HG02885 (cell line): ENCODE measurements around the gene SHH.

ENCODE experiments used
- ATAC-seq: cut with Tn5 transposase; IDR thresholded peaks from one replicate; pipeline ENCODE4 v1.9.1; 2021; ENCODE audit warnings: mild to moderate bottlenecking; ENCODE audit not compliant: unreplicated experiment, poor library complexity

SHH gene

DNA sequence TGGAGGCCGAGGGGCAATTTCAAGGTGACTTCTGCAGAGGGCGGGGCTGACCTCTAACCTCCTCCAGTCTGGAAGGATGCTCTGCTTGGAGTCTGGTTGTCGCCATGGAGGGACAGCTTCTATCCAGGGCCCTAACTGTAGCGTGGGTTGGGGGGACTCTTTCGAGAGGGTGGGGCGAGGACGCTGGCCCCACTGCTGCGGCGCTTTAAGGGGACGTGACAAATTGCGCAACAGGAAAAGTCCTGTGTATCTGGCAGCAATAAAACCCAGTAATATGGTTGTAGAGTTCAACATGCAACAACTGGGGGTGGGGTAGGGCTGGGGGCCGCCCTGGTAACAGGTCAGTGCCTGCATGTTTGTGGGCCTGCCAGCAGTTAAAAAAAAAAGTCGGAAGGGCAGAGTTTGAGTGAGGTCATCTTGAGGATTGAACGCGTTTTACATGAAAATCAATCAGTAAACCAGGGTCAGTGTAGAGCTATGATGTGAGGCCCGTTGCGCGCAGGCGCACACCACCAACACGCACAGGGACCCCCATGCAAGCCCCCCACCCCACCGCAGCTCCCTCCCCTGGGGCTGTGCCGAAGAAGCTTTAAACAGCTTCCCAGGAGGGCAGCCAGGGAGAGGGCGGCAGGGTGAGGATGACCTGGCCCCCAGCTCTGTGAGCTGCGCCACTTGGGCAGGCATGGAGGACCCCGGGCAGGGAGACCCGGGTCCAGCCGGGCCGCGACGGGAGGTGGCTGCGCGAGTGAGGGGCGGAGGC, 4.3 kb downstream of the SHH start:
- ATAC-seq: no peak

DNA sequence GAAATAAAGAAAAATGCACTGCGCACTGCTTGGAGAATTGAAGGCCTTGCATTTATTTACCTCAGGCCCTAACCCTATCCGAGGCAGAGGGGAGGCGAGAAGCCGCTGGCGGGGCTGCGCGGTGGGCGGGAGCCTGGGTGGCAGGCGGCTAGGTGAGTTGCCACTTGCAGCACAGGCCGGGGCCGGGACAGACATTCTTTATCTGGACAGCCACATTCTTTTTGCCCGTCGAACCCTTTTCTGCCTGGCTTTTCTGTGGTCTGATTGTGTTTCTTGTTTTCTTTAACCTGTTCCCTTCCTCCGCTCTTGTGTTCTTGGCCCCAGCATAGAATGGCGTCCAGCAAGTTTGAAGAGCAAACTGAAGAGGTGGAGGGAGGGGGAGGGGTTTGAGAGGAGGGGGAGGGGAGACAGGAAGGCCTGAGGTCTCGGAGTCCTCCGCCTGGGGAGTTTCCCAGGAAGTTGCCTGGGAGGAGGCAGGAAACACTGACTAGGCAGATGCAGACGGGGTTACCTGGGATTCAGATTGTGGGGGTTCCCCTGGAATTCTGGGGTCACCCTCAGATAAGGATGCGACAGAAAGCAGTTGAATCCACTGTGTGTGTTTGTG, 5.1 kb downstream of the SHH start:
- no peak for ATAC-seq

DNA sequence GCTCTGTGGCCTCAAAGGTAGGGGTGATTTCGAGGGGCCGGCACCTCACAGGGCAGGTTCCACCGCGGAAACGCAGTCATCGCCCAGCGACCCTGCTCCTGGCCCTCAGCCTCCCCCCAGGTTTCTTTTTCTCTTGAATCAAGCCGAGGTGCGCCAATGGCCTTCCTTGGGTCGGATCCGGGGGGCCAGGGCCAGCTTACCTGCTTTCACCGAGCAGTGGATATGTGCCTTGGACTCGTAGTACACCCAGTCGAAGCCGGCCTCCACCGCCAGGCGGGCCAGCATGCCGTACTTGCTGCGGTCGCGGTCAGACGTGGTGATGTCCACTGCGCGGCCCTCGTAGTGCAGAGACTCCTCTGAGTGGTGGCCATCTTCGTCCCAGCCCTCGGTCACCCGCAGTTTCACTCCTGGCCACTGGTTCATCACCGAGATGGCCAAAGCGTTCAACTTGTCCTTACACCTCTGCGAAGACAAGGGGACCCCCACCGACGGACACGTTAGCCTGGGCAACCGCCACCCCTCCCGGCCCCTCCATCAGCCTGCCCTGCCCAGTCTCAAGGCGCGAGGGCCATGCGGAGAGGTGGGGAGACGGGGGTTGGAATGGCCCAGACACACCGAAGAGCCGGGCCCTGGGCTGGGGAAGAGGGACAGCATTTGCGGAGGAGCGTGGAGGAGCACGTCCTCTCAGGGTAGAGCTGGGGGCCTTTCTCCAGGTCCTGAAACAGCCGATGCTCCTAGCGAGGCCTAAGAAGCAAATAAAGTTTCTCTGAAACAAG, 6.0 kb downstream of the SHH start:
- ATAC-seq: no peak

DNA sequence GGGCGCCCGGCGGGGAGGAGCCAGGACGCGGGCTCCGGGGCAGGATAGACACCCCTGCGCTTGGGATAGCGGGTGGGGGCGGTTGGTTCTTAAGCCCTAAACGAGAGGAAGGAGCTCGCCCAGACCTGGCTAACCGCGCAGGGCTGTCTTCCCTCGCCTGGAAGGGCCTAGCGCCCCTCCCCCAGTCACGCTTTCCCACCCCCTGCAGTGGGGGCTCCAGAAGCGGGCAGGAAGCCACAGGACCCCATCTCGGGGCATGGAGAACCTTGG, 6.5 kb downstream of the SHH start:
- no peak for ATAC-seq

DNA sequence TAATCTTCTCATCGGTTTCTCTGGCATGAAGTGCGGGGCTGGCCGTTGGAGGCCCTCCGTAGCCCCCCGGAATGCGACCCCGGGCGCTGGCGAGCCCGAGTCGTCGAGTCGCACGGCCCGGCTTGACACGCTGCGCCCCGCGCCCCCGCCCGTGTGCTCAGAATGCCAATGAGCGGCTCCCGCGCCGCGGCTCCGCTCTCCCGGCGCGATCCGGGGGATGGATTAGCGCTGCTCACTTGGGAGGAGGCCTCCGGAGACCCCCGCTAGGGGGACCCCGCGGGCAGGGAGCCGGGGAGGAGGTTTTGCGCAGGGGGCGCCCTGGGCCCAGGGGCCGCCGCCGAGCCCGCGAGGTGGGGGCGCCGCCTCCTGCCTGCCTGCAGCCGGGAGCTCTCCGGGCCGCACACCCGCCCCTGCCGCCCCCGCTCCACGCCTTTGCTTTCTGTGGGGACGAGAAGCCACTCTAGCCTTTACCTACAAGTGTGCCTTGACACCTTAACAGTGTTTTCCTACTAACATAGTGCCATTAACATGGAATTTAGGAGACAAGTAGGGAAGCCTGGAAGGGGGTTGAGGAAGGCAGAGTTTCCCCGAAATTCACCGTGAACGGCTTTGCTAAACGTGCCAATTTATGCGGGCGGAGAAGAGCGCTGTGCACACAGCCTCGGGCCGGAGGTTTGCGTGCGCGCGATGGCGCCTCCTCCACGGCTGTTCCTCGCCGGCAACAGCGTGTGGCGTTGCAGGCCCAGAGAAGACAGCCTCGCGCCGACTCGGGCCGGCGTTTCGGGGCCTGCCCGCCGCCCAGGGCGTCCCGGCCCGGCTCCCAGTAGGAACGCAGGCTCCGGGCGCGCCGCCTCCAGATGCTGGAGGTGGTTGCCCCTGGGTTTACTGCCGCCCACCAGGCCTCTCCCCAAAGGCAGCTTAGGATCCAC, 7.1 kb downstream of the SHH start:
- ATAC-seq: no peak

DNA sequence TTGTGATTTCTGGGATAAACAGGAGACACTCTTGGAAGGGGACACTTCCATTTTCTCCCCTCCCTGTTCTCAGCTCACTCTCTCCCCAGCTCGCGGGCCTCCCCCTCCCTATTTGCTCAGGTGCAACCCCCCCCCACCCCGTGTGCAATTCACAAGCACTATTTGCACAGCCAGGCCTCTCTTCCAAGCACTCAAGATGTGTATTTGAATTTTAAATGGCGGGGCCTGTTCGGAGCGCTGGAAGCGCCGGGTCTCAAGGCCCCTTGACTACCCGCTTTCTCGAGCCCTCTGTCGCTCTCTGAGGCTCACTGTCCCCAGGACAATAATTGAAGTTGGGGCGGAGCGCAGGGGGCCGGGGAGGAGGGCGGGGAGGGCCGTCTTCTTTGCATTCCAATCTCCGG, 7.8 kb downstream of the SHH start:
- ATAC-seq: no peak

DNA sequence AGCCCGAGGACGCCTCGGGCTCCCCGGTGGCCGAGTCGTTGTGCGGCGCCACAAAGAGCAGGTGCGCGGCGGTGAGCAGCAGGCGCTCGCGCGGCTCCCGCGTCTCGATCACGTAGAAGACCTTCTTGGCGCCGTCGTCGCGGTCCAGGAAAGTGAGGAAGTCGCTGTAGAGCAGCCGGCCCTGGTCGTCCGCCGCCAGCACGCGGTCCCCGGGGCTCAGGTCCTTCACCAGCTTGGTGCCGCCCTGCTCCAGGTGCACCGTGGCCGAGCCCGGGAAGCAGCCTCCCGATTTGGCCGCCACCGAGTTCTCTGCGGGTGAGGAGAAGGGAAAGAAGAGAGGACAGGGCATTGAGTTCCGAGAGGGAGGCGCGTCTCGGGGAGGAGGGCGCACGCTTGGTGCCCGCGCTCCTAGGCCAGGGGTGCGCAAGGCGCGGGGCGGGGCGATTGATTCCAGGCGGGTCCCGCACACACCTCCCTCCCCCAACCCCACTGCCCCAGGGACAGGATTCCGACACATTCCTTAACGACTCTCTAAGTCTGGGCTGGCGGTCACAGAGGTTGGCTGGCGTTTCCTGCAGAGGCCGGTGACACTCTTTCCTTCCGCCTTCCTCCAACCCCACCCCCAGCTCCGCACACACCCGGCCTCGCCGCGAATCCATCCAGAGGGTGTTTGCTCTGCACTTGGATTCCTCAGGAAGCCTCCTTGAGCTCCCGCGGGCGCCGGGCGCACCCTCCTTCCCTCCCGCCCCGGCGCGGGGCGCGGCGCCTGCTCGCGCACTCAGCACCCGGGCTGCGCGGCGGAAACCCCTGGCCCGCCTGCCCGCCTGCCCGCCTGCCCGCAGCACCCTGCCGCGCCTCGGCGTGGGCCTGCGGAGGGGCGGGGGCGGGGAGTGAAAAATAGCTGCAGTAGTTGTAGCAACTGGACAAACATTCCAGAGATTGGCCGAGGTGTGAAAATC, 8.6 kb downstream of the SHH start:
- ATAC-seq: no peak

GRCh38 chr7:155802906-155803417, 9.3 kb downstream of the SHH start:
- no peak for ATAC-seq

GRCh38 chr7:155802291-155802690, 10.0 kb downstream of the SHH start:
- ATAC-seq: no peak

- no peak for ATAC-seq
These were observed 11.5 kb downstream of the SHH start for GRCh38 chr7:155800741-155801267.

GRCh38 chr7:155800301-155800700, 12.0 kb downstream of the SHH start:
- no peak for ATAC-seq

GRCh38 chr7:155799514-155799913, 12.7 kb downstream of the SHH start:
- ATAC-seq: no peak

DNA sequence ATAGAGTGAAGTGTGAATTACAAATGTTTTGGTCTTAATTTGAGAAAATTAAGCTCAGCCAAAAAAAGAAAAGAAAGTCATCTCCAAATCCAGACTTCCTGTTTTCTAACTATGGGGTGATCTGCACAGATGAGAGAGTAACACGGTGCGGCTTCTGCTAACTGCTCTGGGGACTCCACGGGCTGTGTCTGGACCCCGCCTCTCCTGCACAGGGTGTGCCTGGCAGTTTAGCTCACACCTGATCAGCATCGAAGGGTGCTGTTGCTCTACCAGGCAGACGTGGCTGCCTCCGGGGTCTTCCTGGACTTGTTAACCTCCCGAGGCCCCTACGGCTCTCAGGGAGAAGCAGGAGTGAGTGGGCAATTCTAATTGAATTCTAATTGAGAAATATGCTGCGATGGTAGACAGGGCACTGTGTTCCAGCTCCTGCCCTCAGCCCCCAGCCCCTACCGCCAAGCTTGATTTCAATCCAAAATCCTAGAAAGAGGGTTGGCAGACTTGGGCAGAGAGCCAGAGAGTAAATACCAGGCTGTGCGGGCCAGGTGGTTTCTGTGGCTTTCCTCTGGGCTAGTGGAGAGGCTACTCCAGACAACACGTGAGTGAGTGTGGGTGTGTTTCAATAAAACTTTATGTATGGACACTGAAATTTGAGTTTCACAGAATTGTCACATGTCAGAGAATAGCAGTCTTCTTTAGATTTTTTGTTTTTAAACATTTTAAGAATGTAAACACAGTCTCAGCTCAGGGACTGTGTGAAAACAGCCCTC, 13.4 kb downstream of the SHH start:
- no peak for ATAC-seq

DNA sequence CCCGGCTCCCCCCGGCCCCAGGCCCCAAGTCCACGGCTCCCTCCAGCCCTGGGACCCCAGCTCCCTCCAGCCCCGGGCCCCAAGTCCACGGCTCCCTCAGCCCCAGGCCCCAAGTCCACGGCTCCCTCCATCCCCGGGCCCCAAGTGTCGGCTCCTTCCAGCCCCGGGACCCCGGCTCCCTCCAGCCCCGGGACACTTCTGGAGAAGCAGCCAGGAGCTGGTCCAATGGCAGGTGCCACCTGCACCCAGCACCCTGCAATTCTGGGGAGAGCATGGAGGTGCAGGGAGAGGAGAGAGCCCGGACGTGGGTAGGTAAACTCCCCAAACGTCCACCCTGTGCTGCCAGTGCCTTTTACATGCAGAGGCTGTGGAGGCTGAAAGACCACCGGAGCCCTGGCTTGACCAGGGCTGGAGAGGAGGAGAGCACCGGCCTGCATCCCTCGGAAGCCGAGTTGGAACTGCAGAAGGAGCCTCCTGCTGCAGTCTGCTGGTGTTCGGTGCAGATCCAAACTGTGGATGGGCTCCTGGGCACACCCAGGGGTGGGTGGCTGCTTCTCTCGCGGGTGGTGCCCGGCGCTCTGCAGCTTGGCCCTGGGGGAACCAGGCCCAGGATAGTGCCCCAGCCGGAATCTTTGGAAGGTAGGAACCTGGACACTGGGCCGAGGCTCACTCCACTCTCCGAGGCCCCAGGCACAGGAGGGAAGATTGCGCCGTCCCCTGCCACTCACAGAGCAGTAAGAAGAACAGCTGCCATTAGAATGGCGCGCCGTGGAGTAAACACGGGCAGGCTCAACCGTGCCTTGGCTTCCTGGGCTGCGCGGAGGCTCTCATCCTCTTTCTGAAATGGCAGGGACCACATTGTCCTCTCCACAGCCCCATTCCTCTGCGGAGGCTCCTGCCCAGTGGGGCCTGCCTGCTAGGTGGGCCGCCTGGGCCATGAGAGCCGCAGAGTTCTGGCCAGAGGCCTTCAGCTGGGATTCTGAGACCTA, 14.7 kb downstream of the SHH start:
- ATAC-seq: peak; percentile 4

- ATAC-seq: peak; percentile 83
These were observed 15.6 kb downstream of the SHH start for GRCh38 chr7:155796381-155797261.

DNA sequence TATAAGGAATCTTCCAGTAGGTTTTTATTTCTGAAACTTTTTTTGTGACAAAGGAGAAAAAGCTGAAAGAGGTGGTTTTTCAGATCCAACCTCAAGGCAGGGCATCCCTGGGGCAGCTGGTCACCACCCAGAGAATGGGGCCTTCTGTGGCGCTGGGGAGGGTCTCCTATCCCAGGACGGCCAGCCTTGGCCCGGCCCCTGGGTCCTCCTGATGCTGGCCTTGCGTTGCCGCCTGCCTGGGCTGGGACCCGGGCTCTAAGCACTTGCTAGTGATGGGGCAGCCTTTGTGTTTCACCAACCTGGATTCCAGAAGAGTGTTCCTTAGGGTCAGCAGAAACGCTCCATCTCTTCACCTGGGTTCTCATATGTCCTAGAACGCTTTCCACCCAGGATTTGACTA, 16.3 kb downstream of the SHH start:
- ATAC-seq: no peak
